ENCODE data around the gene CASP10.

The CASP10 gene

DNA sequence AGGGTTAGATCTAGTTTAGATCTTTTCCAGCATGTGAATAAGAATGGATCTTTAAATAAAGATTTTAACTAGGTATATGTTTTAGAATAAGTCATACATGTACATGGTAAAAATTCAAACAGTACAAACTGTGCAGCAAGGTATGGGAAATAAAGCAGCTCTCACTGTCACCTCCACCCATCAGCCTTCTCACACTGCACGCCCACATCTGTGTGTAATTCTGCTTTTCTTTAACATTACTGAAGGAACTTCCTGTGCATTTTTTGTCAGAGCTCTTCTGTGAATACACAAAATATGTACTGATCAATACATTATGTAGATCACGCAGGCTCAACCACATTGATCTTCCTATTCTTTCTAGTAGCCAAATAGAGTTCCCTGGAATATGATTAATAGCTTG lies 80.8 kb downstream of the CASP10 start:
- DNase-seq, result no peak

DNA sequence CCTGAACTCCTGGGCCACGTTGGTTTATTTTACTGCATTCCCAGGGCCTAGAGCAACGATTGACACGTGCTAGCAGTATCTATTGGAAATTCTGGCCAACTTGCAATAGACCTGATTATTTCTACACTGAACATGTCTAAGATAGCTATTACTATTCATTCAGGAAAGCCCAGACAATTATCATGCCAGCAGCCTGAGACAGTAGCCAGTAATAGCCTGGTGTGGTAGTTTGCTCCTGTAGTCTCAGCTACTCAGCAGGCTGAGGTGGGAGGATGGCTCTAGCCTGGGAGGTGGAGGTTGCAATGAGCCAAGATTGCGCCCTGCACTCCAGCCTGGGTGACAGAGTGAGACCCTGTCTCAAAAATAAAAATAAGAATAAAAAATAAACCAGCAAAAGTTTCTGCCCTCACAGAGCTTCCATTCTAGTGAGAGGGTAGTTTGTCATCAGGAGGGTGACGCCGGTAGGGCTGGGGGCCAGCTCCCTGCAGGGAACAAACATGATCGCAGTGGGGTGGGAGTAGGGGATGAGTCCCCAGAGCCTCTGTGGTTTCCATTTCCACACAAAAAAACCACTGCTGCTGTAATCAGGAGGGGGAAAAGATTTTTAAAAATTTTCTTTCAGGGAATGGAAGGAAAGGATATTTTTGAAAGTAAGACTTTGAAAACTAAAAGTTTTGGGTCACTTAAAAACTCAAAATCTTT lies 81.7 kb downstream of the CASP10 start:
- no peak for DNase-seq

DNA sequence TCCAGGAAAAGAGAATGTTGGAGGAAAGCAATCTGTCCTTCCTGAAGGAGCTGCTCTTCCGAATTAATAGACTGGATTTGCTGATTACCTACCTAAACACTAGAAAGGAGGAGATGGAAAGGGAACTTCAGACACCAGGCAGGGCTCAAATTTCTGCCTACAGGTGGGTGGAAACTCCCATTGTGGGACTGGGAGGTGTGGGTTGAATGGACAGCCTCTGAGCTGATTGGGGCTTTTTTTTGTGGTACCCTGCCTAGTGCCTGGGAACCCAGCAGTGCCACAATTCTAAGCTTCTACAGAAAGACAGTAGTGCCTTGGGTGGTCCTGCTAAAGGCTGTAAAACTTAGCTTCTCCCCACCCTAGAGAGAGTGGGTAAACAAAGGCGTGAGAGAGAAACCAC lies 83.7 kb downstream of the CASP10 start:
- no peak for DNase-seq

DNA sequence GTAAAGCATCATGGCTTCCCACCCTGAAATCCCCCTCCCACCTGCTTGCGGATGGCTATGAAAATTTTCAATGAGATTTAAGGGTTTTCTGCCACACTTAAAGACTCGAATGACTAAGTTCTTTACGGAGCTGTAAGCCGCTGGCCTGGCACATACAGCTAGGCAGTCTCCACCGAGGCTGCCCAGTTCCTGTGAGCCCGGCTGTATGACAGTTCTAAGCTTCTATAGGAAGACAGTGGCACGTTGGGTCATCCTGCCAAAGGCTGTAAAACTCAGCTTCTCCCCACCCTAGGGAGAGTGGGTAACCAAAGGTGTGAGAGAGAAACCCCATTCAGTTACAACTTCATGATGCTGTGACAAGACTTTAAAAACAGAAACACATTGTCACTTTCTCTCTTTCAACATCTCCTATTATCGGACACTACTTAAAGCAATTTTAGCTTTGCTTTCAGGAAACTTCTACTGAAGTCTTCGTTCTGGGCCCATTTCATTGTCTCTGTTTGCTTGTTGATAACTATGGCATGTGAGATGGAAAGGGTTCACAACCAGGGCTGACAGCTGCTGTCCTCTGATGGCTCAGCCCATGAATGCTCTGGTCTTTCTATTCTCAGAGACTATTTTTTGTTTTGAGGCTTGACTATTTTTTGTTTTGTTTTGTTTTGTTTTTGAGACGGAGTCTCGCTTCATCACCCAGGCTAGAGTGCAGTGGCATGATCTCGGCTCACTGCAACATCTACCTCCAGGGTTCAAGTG lies 84.5 kb downstream of the CASP10 start:
- DNase-seq, result no peak

DNA sequence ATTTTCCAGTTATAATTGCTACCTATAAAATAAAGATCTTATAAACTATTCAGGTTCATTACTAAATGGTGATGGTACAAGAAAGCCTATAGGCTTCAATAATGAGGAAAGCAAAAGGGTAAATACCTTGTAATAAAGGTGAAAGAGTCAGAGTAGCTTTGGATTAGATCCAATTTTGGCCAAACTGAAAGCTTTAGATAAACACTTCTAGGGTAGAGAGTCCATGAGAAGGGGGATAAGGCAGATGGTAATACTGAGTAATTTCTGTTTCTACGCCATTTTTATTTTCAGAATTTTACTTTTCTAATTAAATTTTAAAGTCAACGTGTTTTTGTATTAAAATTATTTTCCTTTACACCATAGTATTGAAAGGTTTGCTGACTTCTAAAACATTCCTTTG lies 86.8 kb downstream of the CASP10 start:
- peak; percentile 31 for DNase-seq

DNA sequence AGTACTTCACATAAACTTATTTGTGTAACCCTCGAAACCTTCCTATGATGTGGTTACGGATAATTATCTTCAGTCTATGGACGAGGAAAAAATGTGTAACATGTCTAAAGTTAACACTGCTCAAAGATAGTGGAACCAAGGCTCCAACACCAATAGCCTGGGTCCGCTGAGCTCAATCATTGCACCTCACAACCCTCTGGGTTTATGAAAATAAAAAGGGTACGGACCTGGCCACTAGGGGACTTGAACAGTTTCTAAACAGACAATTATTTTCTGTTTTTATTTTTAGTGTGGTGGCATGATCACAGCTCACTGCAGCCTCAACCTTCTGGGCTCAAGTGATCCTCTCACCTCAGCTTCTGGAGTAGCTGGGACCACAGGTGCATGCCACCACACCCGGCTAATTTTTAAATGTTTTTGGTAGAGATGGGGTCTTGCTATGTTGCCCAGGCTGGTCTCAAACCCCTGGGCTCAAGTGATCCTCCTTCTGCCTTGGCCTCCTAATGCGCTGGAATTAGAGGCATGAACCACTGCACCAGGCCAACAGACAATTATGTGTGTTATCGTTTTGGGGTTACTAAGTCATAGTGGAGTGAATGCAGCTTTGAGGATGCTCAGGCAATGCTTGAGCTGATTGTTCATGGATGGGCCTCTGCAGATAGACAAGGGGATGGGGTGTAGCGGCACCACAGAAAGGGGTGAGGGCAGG lies 87.5 kb downstream of the CASP10 start:
- no peak for DNase-seq

DNA sequence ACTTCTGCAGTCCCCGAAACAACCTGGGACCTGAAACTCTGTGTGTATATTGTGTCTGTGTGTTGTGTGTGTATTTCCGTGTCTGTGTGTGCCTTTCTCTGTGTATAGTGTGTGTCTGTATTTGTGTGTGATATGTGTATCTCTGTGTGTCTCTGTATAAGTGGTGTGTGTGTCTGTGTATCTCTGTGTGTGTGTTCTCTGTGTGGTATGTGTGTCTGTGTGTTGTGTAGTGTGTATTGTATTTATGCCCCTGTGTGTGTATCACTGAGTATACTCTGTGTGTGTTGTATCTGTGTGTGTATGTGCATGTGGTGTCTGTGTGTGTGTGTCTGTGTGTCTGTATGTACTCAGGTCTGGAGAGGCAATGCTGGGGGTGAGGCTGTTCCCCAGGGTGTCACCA lies 89.0 kb downstream of the CASP10 start:
- DNase-seq, result no peak

DNA sequence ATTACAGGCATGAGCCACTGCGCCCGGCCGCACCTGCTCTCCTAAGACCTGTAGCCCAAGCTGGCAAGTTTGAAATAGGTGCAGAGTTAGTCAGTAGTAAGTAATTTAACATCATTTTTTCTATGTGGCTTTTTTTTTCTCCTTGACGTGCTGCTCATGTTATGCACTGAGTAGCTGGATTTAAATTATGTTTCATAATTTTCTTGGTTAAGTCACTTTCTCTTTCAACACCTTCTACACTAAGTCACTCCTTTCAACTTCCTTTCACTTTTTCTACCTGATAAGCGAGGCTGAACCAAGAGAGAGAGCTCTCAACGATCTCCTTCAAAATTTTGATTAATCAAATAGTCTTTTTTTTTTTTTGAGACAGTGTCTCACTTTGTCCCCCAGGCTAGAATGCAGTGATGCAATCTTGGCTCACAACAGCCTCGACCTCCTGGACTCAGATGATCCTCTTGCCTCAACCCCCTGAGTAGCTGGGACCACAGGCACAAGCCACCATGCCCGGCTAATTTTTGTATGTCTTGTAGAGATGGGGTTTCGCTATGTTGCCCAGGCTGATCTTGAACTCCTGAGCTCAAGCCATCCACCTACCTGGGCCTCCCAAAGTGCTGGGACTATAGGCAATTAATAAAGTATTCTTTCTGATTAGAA lies 90.5 kb downstream of the CASP10 start:
- DNase-seq, result no peak

DNA sequence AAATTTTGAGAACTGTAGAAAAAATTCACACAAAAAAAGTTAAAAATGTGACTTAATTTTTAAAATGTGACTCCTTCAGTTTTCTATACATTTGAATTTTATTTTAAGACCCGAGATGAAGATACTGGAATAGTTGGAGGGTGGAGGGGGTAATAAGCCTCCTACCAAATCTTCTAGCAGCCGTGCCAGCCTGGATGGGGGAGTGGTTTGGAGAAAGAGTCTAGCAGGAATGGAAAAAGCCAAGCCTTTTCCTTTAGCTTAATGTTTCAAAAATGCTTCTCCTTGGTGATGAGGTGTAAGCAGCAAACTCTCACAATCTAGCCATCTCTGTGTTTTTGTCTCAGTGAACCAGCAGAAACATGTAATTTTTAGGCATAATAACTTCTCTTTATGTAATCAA lies 92.1 kb downstream of the CASP10 start:
- DNase-seq, result no peak

DNA sequence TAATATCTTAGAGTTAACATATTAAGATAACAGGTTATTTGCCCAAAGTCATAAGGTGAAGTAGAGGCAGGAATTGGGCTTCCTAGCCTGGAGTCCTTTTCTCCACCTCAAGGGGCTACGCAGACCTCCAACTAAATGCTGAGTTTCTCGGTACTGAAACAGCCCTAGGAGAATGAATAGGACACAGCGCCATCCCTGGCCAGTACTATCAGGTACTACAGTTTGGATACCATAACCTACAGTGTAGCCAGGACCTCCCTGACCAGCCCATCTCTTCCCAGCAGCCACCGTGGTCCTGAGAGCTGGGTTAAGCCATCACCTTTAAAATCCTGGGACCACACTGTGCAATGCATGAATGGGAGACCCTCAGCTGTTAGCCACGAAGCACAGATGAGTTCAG lies 93.0 kb downstream of the CASP10 start:
- no peak for DNase-seq

DNA sequence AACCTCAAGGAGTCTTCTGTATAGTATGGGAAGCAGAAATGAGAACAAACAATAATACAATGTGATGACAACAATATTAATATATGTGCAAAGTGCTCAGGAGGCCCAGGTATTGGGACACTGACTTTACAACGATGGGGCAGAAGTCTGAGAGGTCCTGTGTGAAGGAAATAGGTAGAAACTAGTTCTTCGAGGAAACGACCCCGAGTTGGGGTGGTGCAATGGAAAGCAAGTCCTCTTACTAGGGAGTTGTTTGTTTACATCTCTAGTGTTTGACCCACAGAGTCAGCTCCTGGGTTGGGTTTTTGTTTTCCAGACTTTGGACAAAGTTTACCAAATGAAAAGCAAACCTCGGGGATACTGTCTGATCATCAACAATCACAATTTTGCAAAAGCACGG lies 93.6 kb downstream of the CASP10 start:
- DNase-seq, result no peak
